Measurements from ENCODE around the gene CACNB4. TPM values are rescaled to one million over a fixed set of nuclear protein-coding genes. Genes with fewer than 3 reads are reported as not detected.
A peak's percentile ranks its signal among the peaks of the same experiment; 100 is the strongest.

CACNB4 gene
- total RNA-seq, 1 experiment from 2014 or later, result not detected

GRCh38 chr2:152097801-152098495 lies 896 bp downstream of the CACNB4 start:
- Histone ChIP-seq H3K9ac (ENCODE audit: low read length) (no peak overlapping the region), H3K27ac (ENCODE audit: low read length) (no peak overlapping the region), H3K9me3 (ENCODE audit: low read length) (no peaks in the 10 kb centered on the region), H2AFZ (ENCODE audit: low read length) (peak overlapping the region; percentile 69), H3K4me3 (ENCODE audit: low read length) (peak overlapping the region; percentile 62), H3K79me2 (ENCODE audit: low read length) (no peaks in the 10 kb centered on the region), H3K4me1 (ENCODE audit: insufficient read depth, low read length) (peaks cover 20% of the 10 kb centered on the region; the same call in 1 of the 2 replicates), H3K36me3 (ENCODE audit: low read depth, low read length) (no peaks in the 10 kb centered on the region), H3K27me3 (ENCODE audit: low read length) (peaks cover 77% of the 10 kb centered on the region), H3K9me2 (replicated peaks; ENCODE audit: low read length) (no peaks in the 10 kb centered on the region), H3F3A (ENCODE audit: low read length, unreplicated experiment) (no peaks in the 10 kb centered on the region), H4K20me1 (ENCODE audit: low read length) (no peaks in the 10 kb centered on the region), H3K4me2 (ENCODE audit: low read length) (peak overlapping the region; percentile 74)
- ChIA-PET POLR2A (ENCODE audit: unreplicated experiment) (interaction anchor here (0.5 to 1.0 kb wide), 2 partner anchors 9 to 33 kb away, joined by 3 to 7 read pairs; no protein-coding TSS in a partner anchor), CTCF (no interaction called here)
- ATAC-seq (peak; percentile 72), DNase-seq (peak; percentile 6)
- BruUV-seq (replicated peaks), result no TSS peak
- intact Hi-C loops (cut with micrococcal nuclease), result no loop called here
- TF ChIP-seq EZH2 (IDR thresholded peaks at IDR 0.05; ENCODE audit: low read length, unreplicated experiment) (peak; percentile 86), CTCF (conservative IDR thresholded peaks at IDR 0.05; ENCODE audit: low read depth, low read length) (no peak), EZH2phosphoT487 (IDR thresholded peaks at IDR 0.05; ENCODE audit: borderline replicate concordance, low read length) (peak; percentile 68)

- Histone ChIP-seq H3F3A (ENCODE audit: low read length, unreplicated experiment) (no peaks in the 10 kb centered on the region), H3K4me3 (ENCODE audit: low read length) (peak overlapping the region; percentile 62), H3K9me2 (replicated peaks; ENCODE audit: low read length) (no peaks in the 10 kb centered on the region), H4K20me1 (ENCODE audit: low read length) (no peaks in the 10 kb centered on the region), H3K27me3 (ENCODE audit: low read length) (peaks cover 77% of the 10 kb centered on the region), H3K9me3 (ENCODE audit: low read length) (no peaks in the 10 kb centered on the region), H3K27ac (ENCODE audit: low read length) (no peak overlapping the region), H3K4me1 (ENCODE audit: insufficient read depth, low read length) (peaks cover 20% of the 10 kb centered on the region; the same call in 1 of the 2 replicates), H3K9ac (ENCODE audit: low read length) (no peak overlapping the region), H3K79me2 (ENCODE audit: low read length) (no peaks in the 10 kb centered on the region), H3K4me2 (ENCODE audit: low read length) (peak overlapping the region; percentile 74), H2AFZ (ENCODE audit: low read length) (peak overlapping the region; percentile 69), H3K36me3 (ENCODE audit: low read depth, low read length) (no peaks in the 10 kb centered on the region)
- no TSS peak for BruUV-seq (replicated peaks)
- TF ChIP-seq EZH2phosphoT487 (IDR thresholded peaks at IDR 0.05; ENCODE audit: borderline replicate concordance, low read length) (no peak), CTCF (conservative IDR thresholded peaks at IDR 0.05; ENCODE audit: low read depth, low read length) (no peak), EZH2 (IDR thresholded peaks at IDR 0.05; ENCODE audit: low read length, unreplicated experiment) (no peak)
- DNase-seq (peak; percentile 17), ATAC-seq (peak; percentile 56)
- ChIA-PET CTCF (no interaction called here), POLR2A (ENCODE audit: unreplicated experiment) (interaction anchor here (1.0 kb wide), 1 partner anchor 10 kb away, joined by 3 read pairs; no protein-coding TSS in a partner anchor)
- intact Hi-C loops (cut with micrococcal nuclease), result no loop called here
These were observed 1.5 kb downstream of the CACNB4 start for GRCh38 chr2:152097290-152097800.

GRCh38 chr2:152095146-152095545 lies 3.7 kb downstream of the CACNB4 start:
- ATAC-seq, result no peak
- Histone ChIP-seq H3K4me1 (ENCODE audit: insufficient read depth, low read length) (peaks cover 20% of the 10 kb centered on the region; the same call in 1 of the 2 replicates), H2AFZ (ENCODE audit: low read length) (no peak overlapping the region), H3K9me3 (ENCODE audit: low read length) (no peaks in the 10 kb centered on the region), H3K4me2 (ENCODE audit: low read length) (no peak overlapping the region), H3K79me2 (ENCODE audit: low read length) (no peaks in the 10 kb centered on the region), H3K36me3 (ENCODE audit: low read depth, low read length) (no peaks in the 10 kb centered on the region), H3K27me3 (ENCODE audit: low read length) (peaks cover 70% of the 10 kb centered on the region), H3F3A (ENCODE audit: low read length, unreplicated experiment) (no peaks in the 10 kb centered on the region), H3K4me3 (ENCODE audit: low read length) (no peak overlapping the region), H3K9ac (ENCODE audit: low read length) (no peak overlapping the region), H3K9me2 (replicated peaks; ENCODE audit: low read length) (no peaks in the 10 kb centered on the region), H4K20me1 (ENCODE audit: low read length) (no peaks in the 10 kb centered on the region), H3K27ac (ENCODE audit: low read length) (no peak overlapping the region)
- intact Hi-C loops (cut with micrococcal nuclease), result no loop called here
- DNase-seq, result no peak
- ChIA-PET CTCF (no interaction called here), POLR2A (ENCODE audit: unreplicated experiment) (no interaction called here)
- no TSS peak for BruUV-seq (replicated peaks)
- no peak for TF ChIP-seq CTCF (conservative IDR thresholded peaks at IDR 0.05; ENCODE audit: low read depth, low read length)
- TF ChIP-seq EZH2phosphoT487 (IDR thresholded peaks at IDR 0.05; ENCODE audit: borderline replicate concordance, low read length), result no peak
- no peak for TF ChIP-seq EZH2 (IDR thresholded peaks at IDR 0.05; ENCODE audit: low read length, unreplicated experiment)

All from PC-3 (cell line).